CD4-positive, alpha-beta T cell (primary cell): ENCODE results near the gene GADL1. TPM values are rescaled to one million over a fixed set of nuclear protein-coding genes. Genes with fewer than 3 reads are reported as not detected.

Experiments
- ATAC-seq: fragments of 200-7000 bp; cut with Tn5 transposase; one replicate; pipeline ENCODE4 v1.10.0; 2022; ENCODE audit warnings: mild to moderate bottlenecking; ENCODE audit not compliant: poor library complexity
- CTCF ChIA-PET: fragments of 350-600 bp; sonication (Branson Sonifier 250); formaldehyde crosslinking; loops from one replicate; lab custom pipeline; 2021; ENCODE audit warnings: antibody characterized with exemption, inconsistent platforms; lab: Charles Lee
- POLR2A ChIA-PET: fragments of 350-600 bp; sonication (Branson Sonifier 250); formaldehyde crosslinking; loops from one replicate; lab custom pipeline; 2021; ENCODE audit warnings: antibody characterized with exemption, inconsistent platforms; lab: Charles Lee
- DNase-seq, 14 experiments: peaks; one replicate each; pipeline ENCODE4 v3.0.0-alpha.2; 2013 to 2020; ENCODE audit warnings: mixed read lengths in 2 of 14
- H3K27ac ChIP-seq, 2 donors: one replicate each; pipeline versions ENCODE4 v1.5.1 to v1.7.0; 2013; ENCODE audit warnings: low read length in 2 of 2, low read depth in 1 of 2, mild to moderate bottlenecking in 1 of 2
- H3K27me3 ChIP-seq, 2 experiments: 1 replicate in 1 of 2; 2 replicates in 1 of 2; pipeline versions ENCODE4 v1.6.1 to v1.7.0; 2013; ENCODE audit warnings: low read length in 2 of 2, control low read depth in 1 of 2, mild to moderate bottlenecking in 1 of 2, moderate library complexity in 1 of 2; ENCODE audit not compliant: insufficient read depth in 2 of 2, control insufficient read depth in 1 of 2
- H3K36me3 ChIP-seq: one replicate; pipeline ENCODE4 v1.6.1; 2013; ENCODE audit warnings: low read length, control low read depth; ENCODE audit not compliant: insufficient read depth
- H3K4me1 ChIP-seq: one replicate; pipeline ENCODE4 v1.6.1; 2013; ENCODE audit warnings: low read length, control low read depth; ENCODE audit not compliant: insufficient read depth
- H3K4me3 ChIP-seq: one replicate; pipeline ENCODE4 v1.5.1; 2013; ENCODE audit warnings: mild to moderate bottlenecking, low read length, moderate library complexity
- H3K9me3 ChIP-seq, 2 experiments: 1 replicate in 1 of 2; 2 replicates in 1 of 2; pipeline versions ENCODE4 v1.6.1 to v1.7.0; 2013; ENCODE audit warnings: low read length in 2 of 2, mild to moderate bottlenecking in 2 of 2, control low read depth in 1 of 2, moderate library complexity in 1 of 2; ENCODE audit not compliant: control insufficient read depth in 1 of 2, insufficient read depth in 1 of 2
- H3K27ac Mint-ChIP-seq: one replicate; pipeline ENCODE4 v1.8.0; 2020; ENCODE audit warnings: mixed read lengths
- H3K27me3 Mint-ChIP-seq: one replicate; pipeline ENCODE4 v1.8.0; 2021; ENCODE audit warnings: mixed read lengths
- H3K36me3 Mint-ChIP-seq: one replicate; pipeline ENCODE4 v1.8.0; 2021; ENCODE audit warnings: low read depth, mixed read lengths
- H3K4me1 Mint-ChIP-seq: one replicate; pipeline ENCODE4 v1.8.0; 2021; ENCODE audit warnings: low read depth, mixed read lengths
- H3K4me3 Mint-ChIP-seq: one replicate; pipeline ENCODE4 v1.8.0; 2020; ENCODE audit warnings: mild to moderate bottlenecking, mixed read lengths
- H3K9me3 Mint-ChIP-seq: one replicate; pipeline ENCODE4 v1.8.0; 2020; ENCODE audit warnings: mixed read lengths
- CTCF ChIP-seq: fragments of 200-600 bp; IDR thresholded peaks from one replicate; pipeline ENCODE4 v1.8.0; 2022; ENCODE audit warnings: antibody characterized with exemption, mild to moderate bottlenecking
- intact Hi-C, 2 experiments: fragments of 100-400 bp; cut with DNase I in 1 of 2; cut with micrococcal nuclease in 1 of 2; formaldehyde crosslinking; loops; one replicate each; pipeline versions ENCODE4 v1.15.1 to v1.9.0; 2023 to 2025; cut with DNase I, micrococcal nuclease
- total RNA-seq, 174 experiments: library from RNA in 2 of 174; stranded (reverse) in 2 of 174; gene quantifications; one replicate each; pipeline ENCODE4 v1.2.3 and lab custom pipeline; 2021 to 2026

Gene GADL1
- total RNA-seq, 2 experiments from 2014 or later = not detected

DNA sequence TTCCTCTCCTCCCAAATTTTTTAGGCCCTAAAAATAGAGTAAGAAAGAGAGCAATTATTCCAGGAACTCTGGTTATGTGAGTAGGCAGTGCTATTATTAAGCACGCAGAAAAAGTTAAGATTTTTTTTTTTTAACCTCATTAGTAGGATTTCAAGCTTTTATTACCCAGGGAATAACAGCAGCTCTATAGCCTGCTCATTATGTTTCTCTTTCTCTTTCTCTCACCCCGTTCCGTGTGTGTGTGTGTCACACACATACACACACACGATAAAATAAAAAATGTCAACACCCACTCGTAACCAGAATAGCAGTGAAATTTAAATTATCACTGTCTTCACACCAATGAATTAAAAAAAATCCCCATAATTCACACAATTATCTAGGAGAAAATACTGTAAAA, 30.3 kb downstream of the GADL1 start:
- H3K27me3 ChIP-seq = no peaks in the 10 kb centered on the region
- Mint-ChIP-seq H3K4me3 (no peak overlapping the region), H3K27ac (no peak overlapping the region), H3K9me3 (no peaks in the 10 kb centered on the region), H3K27me3 (peaks cover 6% of the 10 kb centered on the region), H3K4me1 (no peaks in the 10 kb centered on the region), H3K36me3 (no peaks in the 10 kb centered on the region)
- no peaks in the 10 kb centered on the region for H3K36me3 ChIP-seq
- TF ChIP-seq CTCF = no peak
- ChIA-PET POLR2A (no interaction called here), CTCF (no interaction called here)
- H3K4me1 ChIP-seq = no peaks in the 10 kb centered on the region
- ATAC-seq (no peak), DNase-seq (no peak)
- no peak overlapping the region for H3K27ac ChIP-seq
- H3K9me3 ChIP-seq = no peaks in the 10 kb centered on the region
- intact Hi-C loops = no loop called here
- H3K4me3 ChIP-seq = no peak overlapping the region

DNA sequence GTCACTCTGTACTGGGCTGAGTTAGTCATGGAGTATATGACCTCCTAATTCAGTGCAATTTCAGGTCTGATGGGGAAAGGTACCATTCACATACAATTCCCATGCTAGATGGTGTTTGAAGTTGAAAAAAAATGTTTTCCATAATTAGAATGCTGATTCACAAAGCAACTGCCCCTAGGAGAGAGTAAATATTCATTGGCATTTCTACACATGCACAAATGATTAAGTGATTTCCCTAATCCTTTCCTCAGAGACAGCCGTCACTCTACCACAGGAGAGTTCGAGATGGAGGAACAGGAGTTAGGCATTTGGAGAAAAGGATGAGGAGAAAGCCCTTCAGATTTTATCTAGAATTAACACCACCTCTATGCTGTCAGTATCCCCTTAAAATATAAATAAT, 32.5 kb downstream of the GADL1 start:
- no peak for ATAC-seq
- POLR2A ChIA-PET = no interaction called here
- no peak overlapping the region for H3K4me3 ChIP-seq

GRCh38 chr3:30858894-30859389, 35.5 kb downstream of the GADL1 start:
- Histone ChIP-seq H3K36me3 (no peaks in the 10 kb centered on the region), H3K27ac (no peak overlapping the region), H3K9me3 (no peaks in the 10 kb centered on the region), H3K27me3 (no peaks in the 10 kb centered on the region), H3K4me3 (no peak overlapping the region), H3K4me1 (no peaks in the 10 kb centered on the region)
- ChIA-PET CTCF (no interaction called here), POLR2A (no interaction called here)
- ATAC-seq = no peak
- no peak for DNase-seq
- H3K27ac Mint-ChIP-seq = no peak overlapping the region
- no peaks in the 10 kb centered on the region for H3K4me1 Mint-ChIP-seq
- intact Hi-C loops = no loop called here
- H3K27me3 Mint-ChIP-seq = peaks cover 6% of the 10 kb centered on the region
- no peak overlapping the region for H3K4me3 Mint-ChIP-seq
- no peaks in the 10 kb centered on the region for H3K36me3 Mint-ChIP-seq
- H3K9me3 Mint-ChIP-seq = no peaks in the 10 kb centered on the region
- no peak for TF ChIP-seq CTCF

More for the DNA sequence above, 32.5 kb downstream of the GADL1 start:
- no peaks in the 10 kb centered on the region for H3K4me1 Mint-ChIP-seq
- no peaks in the 10 kb centered on the region for H3K27me3 ChIP-seq
- intact Hi-C loops = no loop called here
- no peak for DNase-seq
- H3K36me3 Mint-ChIP-seq = no peaks in the 10 kb centered on the region
- peaks cover 6% of the 10 kb centered on the region for H3K27me3 Mint-ChIP-seq
- TF ChIP-seq CTCF = no peak
- H3K4me1 ChIP-seq = no peaks in the 10 kb centered on the region
- no peaks in the 10 kb centered on the region for H3K36me3 ChIP-seq
- CTCF ChIA-PET = no interaction called here
- no peak overlapping the region for H3K27ac Mint-ChIP-seq
- no peaks in the 10 kb centered on the region for H3K9me3 ChIP-seq
- H3K27ac ChIP-seq = no peak overlapping the region
- no peak overlapping the region for H3K4me3 Mint-ChIP-seq
- H3K9me3 Mint-ChIP-seq = no peaks in the 10 kb centered on the region
